GM13976 (cell line): ENCODE measurements around the gene MLLT3.

Experiments
- DNase-seq: peaks from one replicate; pipeline ENCODE4 v3.0.0; 2012; ENCODE audit warnings: low spot score
- in situ Hi-C: fragments of 300-500 bp; cut with MboI; formaldehyde crosslinking; loops from one replicate; pipeline ENCODE4 v1.12.0; 2022; ENCODE audit warnings: low sequenced_read_pairs, mixed read lengths, inconsistent platforms; ENCODE audit not compliant: unreplicated experiment
- TF ChIP-seq, protein P1 (sequence below): IDR thresholded peaks from 2 replicates; pipeline ENCODE4 v1.5.1; 2012; ENCODE audit warnings: borderline replicate concordance, mild to moderate bottlenecking; ENCODE audit not compliant: insufficient read depth; ENCODE audit errors: extremely low read depth, missing control alignments, control extremely low read depth

Gene MLLT3

DNA sequence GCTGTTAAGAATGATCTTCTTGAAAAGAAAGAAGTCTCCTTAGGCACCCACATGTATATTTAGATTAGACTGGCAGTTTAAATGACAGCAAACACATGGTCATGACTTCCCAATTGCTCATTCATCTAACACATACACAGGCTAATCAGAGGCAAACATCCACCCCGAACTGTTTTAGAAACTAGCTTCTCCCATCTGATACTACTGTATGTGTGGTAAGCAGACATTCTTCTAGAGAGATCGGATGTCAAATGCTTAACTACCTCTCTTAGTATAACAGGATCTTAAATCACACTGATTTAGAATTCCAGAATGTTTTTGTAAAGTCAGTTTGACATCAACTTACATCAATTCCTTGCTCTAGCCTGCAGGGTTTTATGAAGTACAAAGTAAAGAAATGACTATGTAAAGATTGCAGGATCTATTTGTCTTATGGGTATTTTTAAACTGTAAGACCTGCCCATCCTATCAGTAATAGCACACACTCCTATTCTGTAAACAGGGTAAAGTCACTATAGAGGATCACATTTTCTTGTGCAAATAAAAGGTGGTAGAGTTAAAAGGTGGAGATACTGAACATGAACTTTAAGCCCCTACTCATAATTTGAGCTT lies 239.7 kb downstream of the MLLT3 start:
- in situ Hi-C loops: no loop called here
- no peak for DNase-seq
- TF ChIP-seq, protein P1, sequence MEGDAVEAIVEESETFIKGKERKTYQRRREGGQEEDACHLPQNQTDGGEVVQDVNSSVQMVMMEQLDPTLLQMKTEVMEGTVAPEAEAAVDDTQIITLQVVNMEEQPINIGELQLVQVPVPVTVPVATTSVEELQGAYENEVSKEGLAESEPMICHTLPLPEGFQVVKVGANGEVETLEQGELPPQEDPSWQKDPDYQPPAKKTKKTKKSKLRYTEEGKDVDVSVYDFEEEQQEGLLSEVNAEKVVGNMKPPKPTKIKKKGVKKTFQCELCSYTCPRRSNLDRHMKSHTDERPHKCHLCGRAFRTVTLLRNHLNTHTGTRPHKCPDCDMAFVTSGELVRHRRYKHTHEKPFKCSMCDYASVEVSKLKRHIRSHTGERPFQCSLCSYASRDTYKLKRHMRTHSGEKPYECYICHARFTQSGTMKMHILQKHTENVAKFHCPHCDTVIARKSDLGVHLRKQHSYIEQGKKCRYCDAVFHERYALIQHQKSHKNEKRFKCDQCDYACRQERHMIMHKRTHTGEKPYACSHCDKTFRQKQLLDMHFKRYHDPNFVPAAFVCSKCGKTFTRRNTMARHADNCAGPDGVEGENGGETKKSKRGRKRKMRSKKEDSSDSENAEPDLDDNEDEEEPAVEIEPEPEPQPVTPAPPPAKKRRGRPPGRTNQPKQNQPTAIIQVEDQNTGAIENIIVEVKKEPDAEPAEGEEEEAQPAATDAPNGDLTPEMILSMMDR: no peak

DNA sequence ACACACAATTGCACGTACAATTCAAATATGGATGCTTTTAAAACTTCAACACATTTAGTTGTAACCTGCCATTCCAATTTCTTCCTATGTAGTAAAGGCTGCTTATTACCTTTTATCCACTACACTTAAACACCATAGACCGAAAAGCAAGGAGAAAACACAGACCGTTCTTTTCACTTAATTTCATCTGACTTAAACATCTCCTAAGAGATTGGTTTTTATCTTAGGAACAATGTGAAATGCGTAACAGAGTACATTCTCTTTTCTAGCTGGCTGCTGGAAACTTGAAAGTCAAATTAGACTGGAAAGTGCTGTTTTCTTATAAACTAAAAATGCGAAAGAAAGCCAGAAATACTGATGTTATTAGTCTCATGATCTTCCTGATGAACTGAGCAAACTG lies 241.8 kb downstream of the MLLT3 start:
- in situ Hi-C loops: no loop called here
- DNase-seq: no peak
- TF ChIP-seq, protein P1: no peak

DNA sequence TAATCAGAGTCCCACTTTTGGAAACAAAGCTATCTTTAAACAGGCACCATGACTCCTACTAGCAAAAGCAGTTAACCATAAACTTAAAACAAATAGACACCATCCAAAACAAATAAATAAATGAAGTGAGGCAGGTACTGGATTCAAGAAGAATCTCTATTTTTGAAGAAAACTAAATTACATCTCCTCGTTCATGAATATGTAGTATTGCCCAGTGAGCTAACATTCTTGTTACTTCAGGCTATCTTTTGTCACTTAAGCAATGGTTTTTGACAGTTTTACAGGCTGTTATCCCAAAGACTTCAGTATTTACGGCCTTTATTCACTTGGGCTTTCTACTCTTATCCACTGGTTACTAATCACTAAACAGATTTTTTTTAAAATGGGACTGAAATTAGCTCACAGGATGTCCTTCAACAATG lies 242.5 kb downstream of the MLLT3 start:
- in situ Hi-C loops: no loop called here
- DNase-seq: no peak
- TF ChIP-seq, protein P1: no peak

DNA sequence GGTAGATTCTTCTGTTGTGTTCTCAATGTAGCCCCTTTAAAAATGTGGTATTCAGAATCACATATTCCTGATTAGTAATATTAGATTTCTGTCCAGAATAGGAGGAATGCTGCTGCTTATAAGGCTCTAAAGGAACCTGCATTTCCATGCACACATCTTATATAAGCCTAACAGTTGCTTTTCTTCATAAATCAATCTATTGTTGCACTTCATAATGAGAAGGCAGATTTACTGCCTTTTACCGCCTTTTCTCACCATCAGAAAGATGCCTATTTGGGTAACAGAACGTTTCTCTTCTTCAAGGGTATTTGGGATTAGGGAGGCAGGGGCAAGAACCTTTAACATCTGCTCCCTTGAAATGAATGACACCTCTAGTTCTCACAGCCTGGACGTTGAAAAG lies 243.4 kb downstream of the MLLT3 start:
- TF ChIP-seq, protein P1: no peak
- no peak for DNase-seq
- in situ Hi-C loops: no loop called here

DNA sequence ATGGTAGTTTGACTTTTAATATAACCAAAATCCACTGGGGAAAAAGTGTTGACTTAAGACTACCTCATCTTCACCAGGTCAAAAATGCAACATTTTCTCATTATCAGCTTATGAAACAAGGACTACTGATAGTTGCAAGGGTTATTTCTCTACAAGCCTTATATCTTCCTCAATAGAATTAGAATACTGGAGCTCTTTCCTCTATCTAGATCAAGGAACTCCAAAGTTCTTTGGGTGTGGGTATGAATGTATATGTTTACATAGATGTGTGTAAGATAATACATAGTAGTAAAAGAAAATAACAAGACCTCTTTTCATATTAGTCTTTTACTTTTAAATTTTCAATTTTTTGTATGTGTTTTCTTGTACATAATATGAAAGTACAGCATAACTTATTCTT lies 244.5 kb downstream of the MLLT3 start:
- in situ Hi-C loops: no loop called here
- no peak for DNase-seq
- TF ChIP-seq, protein P1: no peak

DNA sequence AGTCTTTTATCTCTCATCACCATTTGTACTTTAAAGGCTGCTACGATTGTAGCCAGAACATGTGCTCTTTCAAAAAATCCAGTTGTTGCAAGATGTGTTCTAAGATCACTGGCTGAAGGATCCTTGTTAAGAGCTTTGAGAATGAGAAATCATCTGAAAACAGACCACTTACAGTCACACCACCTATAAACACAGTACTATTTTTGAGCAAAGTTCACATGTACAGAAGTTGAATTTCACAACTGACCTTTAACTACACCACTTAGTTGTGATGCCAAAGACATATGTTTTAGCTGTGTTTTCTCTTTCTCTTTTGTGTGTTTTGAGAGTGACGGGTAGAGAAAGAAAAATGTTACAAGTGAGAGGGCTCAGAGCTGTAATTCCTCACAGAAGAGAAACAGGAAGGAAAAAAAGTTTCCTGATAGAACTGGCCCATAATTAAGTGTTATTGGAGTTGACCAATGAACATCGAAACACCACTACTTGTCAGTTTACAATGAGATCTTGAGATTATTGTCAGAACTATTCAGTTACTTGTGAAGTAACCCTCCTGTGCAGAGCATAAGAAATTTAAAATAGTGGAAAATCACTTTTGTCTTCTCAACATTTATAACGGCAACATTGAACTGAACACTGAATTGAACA lies 245.4 kb downstream of the MLLT3 start:
- in situ Hi-C loops: no loop called here
- no peak for DNase-seq
- TF ChIP-seq, protein P1: no peak
